Urinary bladder (tissue), 4 donors: ENCODE data around the gene CEP131. TPM values are rescaled to one million over a fixed set of nuclear protein-coding genes. Genes with fewer than 3 reads are reported as not detected.

Experiments
- DNase-seq: peaks from one replicate; pipeline ENCODE4 v3.0.0-alpha.2; 2015; ENCODE audit errors: extremely low spot score
- H3K27ac ChIP-seq: one replicate; pipeline ENCODE4 v1.5.1; 2013; ENCODE audit warnings: low read depth, mild to moderate bottlenecking, moderate library complexity
- H3K36me3 ChIP-seq: one replicate; pipeline ENCODE4 v1.6.1; 2013; ENCODE audit warnings: mild to moderate bottlenecking, moderate library complexity; ENCODE audit not compliant: insufficient read depth
- H3K4me1 ChIP-seq: one replicate; pipeline ENCODE4 v1.6.1; 2013; ENCODE audit warnings: mild to moderate bottlenecking, moderate library complexity; ENCODE audit not compliant: insufficient read depth
- H3K4me3 ChIP-seq: one replicate; pipeline ENCODE4 v1.5.1; 2013; ENCODE audit warnings: low read depth, low read length
- WGBS: extraction: QIAGEN DNeasy Blood & Tissue Kit; methylation state at CpG from one replicate; pipeline ENCODE4 v1.1.7; 2013; 5-methylcytosine and 5-hydroxymethylcytosine counted together
- polyA plus RNA-seq: library from polyadenylated mRNA; stranded (reverse); fragments of 200-250 nt; gene quantifications from one replicate; pipeline ENCODE4 v1.2.3, GENCODE V29; 2013
- total RNA-seq: library from RNA; depleted of rRNA; stranded (reverse); fragments of >200 nt; gene quantifications from one replicate; pipeline ENCODE4 v1.2.3, GENCODE V29; 2014
- donor health status: healthy with polysubstance abuse.
- donor health status: healthy.

Gene CEP131
- total and polyA plus RNA-seq, 2 donors = 5.9 to 10.8 TPM

- H3K36me3 ChIP-seq = no peaks in the 10 kb centered on the region
- DNase-seq = no peak
- H3K4me1 ChIP-seq = no peaks in the 10 kb centered on the region
- peak within 1 kb of the TSS; percentile 44 for H3K4me3 ChIP-seq
- H3K27ac ChIP-seq = no peak within 1 kb of the TSS
- WGBS = 27% methylated on average over 46 of the region's 46 CpGs
Measured at GRCh38 chr17:81165246-81166032, 57.3 kb downstream of the CEP131 start, which contains the start of gene PVALEF. PVALEF (plus strand) TSS chr17:81165507; CDS start chr17:81181227, 15,720 bp downstream.

GRCh38 chr17:81164371-81165245 is 58.2 kb downstream of the CEP131 start:
- Histone ChIP-seq H3K4me3 (no peak overlapping the region), H3K4me1 (no peaks in the 10 kb centered on the region), H3K36me3 (no peaks in the 10 kb centered on the region), H3K27ac (no peak overlapping the region)
- DNase-seq = no peak
- WGBS = 69% methylated on average over 19 of the region's 19 CpGs

GRCh38 chr17:81163703-81164370 is 58.9 kb downstream of the CEP131 start:
- WGBS = 90% methylated on average over 15 of the region's 15 CpGs
- no peak for DNase-seq
- Histone ChIP-seq H3K4me3 (no peak overlapping the region), H3K36me3 (no peaks in the 10 kb centered on the region), H3K4me1 (no peaks in the 10 kb centered on the region), H3K27ac (no peak overlapping the region)

GRCh38 chr17:81163051-81163695 is 59.6 kb downstream of the CEP131 start:
- H3K36me3 ChIP-seq = no peaks in the 10 kb centered on the region
- H3K4me3 ChIP-seq = no peak overlapping the region
- no peak for DNase-seq
- 91% methylated on average over 19 of the region's 19 CpGs for WGBS
- no peak overlapping the region for H3K27ac ChIP-seq
- H3K4me1 ChIP-seq = no peaks in the 10 kb centered on the region

- Histone ChIP-seq H3K36me3 (no peaks in the 10 kb centered on the region), H3K4me3 (no peak overlapping the region), H3K4me1 (no peaks in the 10 kb centered on the region), H3K27ac (no peak overlapping the region)
- 88% methylated on average over 11 of the region's 11 CpGs for WGBS
- no peak for DNase-seq
Measured at GRCh38 chr17:81162491-81162890, 60.3 kb downstream of the CEP131 start.

GRCh38 chr17:81161972-81162371 is 60.8 kb downstream of the CEP131 start:
- Histone ChIP-seq H3K36me3 (no peaks in the 10 kb centered on the region), H3K4me1 (no peaks in the 10 kb centered on the region), H3K27ac (no peak overlapping the region), H3K4me3 (no peak overlapping the region)
- 91% methylated on average over 16 of the region's 16 CpGs for WGBS
- DNase-seq = no peak

GRCh38 chr17:81161536-81161935 is 61.2 kb downstream of the CEP131 start:
- no peaks in the 10 kb centered on the region for H3K4me1 ChIP-seq
- WGBS = 96% methylated on average over 15 of the region's 15 CpGs
- H3K36me3 ChIP-seq = no peaks in the 10 kb centered on the region

GRCh38 chr17:81160747-81161453 is 61.9 kb downstream of the CEP131 start:
- DNase-seq = no peak
- Histone ChIP-seq H3K4me1 (no peaks in the 10 kb centered on the region), H3K36me3 (no peaks in the 10 kb centered on the region), H3K27ac (no peak overlapping the region), H3K4me3 (no peak overlapping the region)
- WGBS = 77% methylated on average over 32 of the region's 32 CpGs

More at GRCh38 chr17:81161536-81161935, 61.2 kb downstream of the CEP131 start:
- Histone ChIP-seq H3K4me3 (no peak overlapping the region), H3K27ac (no peak overlapping the region)
- DNase-seq = no peak

- Histone ChIP-seq H3K4me1 (no peaks in the 10 kb centered on the region), H3K36me3 (no peaks in the 10 kb centered on the region), H3K4me3 (no peak overlapping the region), H3K27ac (no peak overlapping the region)
- DNase-seq = no peak
- 49% methylated on average over 28 of the region's 28 CpGs for WGBS
Measured at GRCh38 chr17:81160306-81160705, 62.5 kb downstream of the CEP131 start.

- H3K27ac ChIP-seq = no peak overlapping the region
- no peak for DNase-seq
- H3K36me3 ChIP-seq = no peaks in the 10 kb centered on the region
- H3K4me3 ChIP-seq = peak overlapping the region; percentile 1
- H3K4me1 ChIP-seq = no peaks in the 10 kb centered on the region
- WGBS = 74% methylated on average over 25 of the region's 25 CpGs
Measured at GRCh38 chr17:81159611-81160265, 63.0 kb downstream of the CEP131 start.

- WGBS = 88% methylated on average over 43 of the region's 43 CpGs
- H3K27ac ChIP-seq = no peak overlapping the region
Measured at GRCh38 chr17:81158688-81159590, 63.8 kb downstream of the CEP131 start.

More at GRCh38 chr17:81158688-81159590, 63.8 kb downstream of the CEP131 start:
- H3K4me3 ChIP-seq = no peak overlapping the region
- H3K4me1 ChIP-seq = no peaks in the 10 kb centered on the region
- no peak for DNase-seq
- no peaks in the 10 kb centered on the region for H3K36me3 ChIP-seq
